ENCODE measurements around the gene FUNDC2. TPM values are rescaled to one million over a fixed set of nuclear protein-coding genes. Genes with fewer than 3 reads are reported as not detected.

Gene FUNDC2
- total and polyA plus RNA-seq, 2 of the 13 experiments (the other 11 are each of a cell fraction or from before 2014, with no cell fraction given), result 65.3 to 109 TPM

- TF ChIP-seq ZNF331 (CRISPR knock-in tag; IDR thresholded peaks at IDR 0.05) (peak; percentile 25), ZBTB2 (CRISPR knock-in tag; IDR thresholded peaks at IDR 0.05; ENCODE audit: low read depth) (peak; percentile 85), ARNTL (CRISPR knock-in tag; IDR thresholded peaks at IDR 0.05) (no peak), REPIN1 (CRISPR knock-in tag; IDR thresholded peaks at IDR 0.05; ENCODE audit: borderline replicate concordance, low read depth) (peak; percentile 56; the same call in 1 of the 2 replicates), FOXK2 (IDR thresholded peaks at IDR 0.05) (peak; percentile 67), ZNF788 (CRISPR knock-in tag; IDR thresholded peaks at IDR 0.05; ENCODE audit: borderline replicate concordance) (peak; percentile 67; the same call in 1 of the 2 replicates), KAT2B (IDR thresholded peaks at IDR 0.05; ENCODE audit: borderline replicate concordance, low read depth, low read length) (no peak), ZNF879 (CRISPR knock-in tag; IDR thresholded peaks at IDR 0.05) (no peak), ZFY (CRISPR knock-in tag; IDR thresholded peaks at IDR 0.05) (peak; percentile 78), RFXAP (CRISPR knock-in tag; IDR thresholded peaks at IDR 0.05; ENCODE audit: borderline replicate concordance) (no peak), RBAK (CRISPR knock-in tag; IDR thresholded peaks at IDR 0.05) (no peak), ZNF235 (CRISPR knock-in tag; IDR thresholded peaks at IDR 0.05; ENCODE audit: borderline replicate concordance) (no peak), ZXDC (CRISPR knock-in tag; IDR thresholded peaks at IDR 0.05) (0 out of 2 replicates have a peak, but pooled peaks have one; percentile 63), HOXA3 (CRISPR knock-in tag; IDR thresholded peaks at IDR 0.05) (peak; percentile 88), ZNF761 (CRISPR knock-in tag; conservative IDR thresholded peaks at IDR 0.05) (no peak), MAFF (IDR thresholded peaks at IDR 0.05; ENCODE audit: low read depth, low read length) (no peak)
- TF ChIP-seq, protein P1, sequence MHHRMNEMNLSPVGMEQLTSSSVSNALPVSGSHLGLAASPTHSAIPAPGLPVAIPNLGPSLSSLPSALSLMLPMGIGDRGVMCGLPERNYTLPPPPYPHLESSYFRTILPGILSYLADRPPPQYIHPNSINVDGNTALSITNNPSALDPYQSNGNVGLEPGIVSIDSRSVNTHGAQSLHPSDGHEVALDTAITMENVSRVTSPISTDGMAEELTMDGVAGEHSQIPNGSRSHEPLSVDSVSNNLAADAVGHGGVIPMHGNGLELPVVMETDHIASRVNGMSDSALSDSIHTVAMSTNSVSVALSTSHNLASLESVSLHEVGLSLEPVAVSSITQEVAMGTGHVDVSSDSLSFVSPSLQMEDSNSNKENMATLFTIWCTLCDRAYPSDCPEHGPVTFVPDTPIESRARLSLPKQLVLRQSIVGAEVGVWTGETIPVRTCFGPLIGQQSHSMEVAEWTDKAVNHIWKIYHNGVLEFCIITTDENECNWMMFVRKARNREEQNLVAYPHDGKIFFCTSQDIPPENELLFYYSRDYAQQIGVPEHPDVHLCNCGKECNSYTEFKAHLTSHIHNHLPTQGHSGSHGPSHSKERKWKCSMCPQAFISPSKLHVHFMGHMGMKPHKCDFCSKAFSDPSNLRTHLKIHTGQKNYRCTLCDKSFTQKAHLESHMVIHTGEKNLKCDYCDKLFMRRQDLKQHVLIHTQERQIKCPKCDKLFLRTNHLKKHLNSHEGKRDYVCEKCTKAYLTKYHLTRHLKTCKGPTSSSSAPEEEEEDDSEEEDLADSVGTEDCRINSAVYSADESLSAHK (CRISPR knock-in tag; IDR thresholded peaks at IDR 0.05; ENCODE audit: borderline replicate concordance), result no peak
- TF ChIP-seq, protein P2, sequence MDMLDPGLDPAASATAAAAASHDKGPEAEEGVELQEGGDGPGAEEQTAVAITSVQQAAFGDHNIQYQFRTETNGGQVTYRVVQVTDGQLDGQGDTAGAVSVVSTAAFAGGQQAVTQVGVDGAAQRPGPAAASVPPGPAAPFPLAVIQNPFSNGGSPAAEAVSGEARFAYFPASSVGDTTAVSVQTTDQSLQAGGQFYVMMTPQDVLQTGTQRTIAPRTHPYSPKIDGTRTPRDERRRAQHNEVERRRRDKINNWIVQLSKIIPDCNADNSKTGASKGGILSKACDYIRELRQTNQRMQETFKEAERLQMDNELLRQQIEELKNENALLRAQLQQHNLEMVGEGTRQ (IDR thresholded peaks at IDR 0.05; ENCODE audit: low read depth, low read length), result peak; percentile 27; the same call in 1 of the 2 replicates
- TF ChIP-seq, protein P2 (CRISPR knock-in tag; IDR thresholded peaks at IDR 0.05; ENCODE audit: borderline replicate concordance), result peak; percentile 56; the same call in 1 of the 2 replicates
Observed at GRCh38 chrX:155026727-155027508, at the start of gene FUNDC2 (continued).

Measured in HepG2 (cell line).